Esophagus squamous epithelium (tissue), 5 donors: ENCODE measurements around the gene PTPN6. TPM values are rescaled to one million over a fixed set of nuclear protein-coding genes. Genes with fewer than 3 reads are reported as not detected.
A peak's percentile ranks its signal among the peaks of the same experiment; 100 is the strongest.

Experiments used
- DNase-seq: peaks from one replicate; lab custom pipeline; 2025; lab: John Stamatoyannopoulos, UW
- H3K27ac ChIP-seq, 4 donors: fragments of 200-600 bp; sonication (generic); one replicate each; pipeline ENCODE4 v1.5.1; 2016 to 2019; ENCODE audit warnings: mild to moderate bottlenecking in 1 of 4
- H3K27me3 ChIP-seq, 4 donors: fragments of 200-600 bp; sonication (generic); 1 replicate in 3 of 4; 2 replicates in 1 of 4; pipeline versions ENCODE4 v1.5.1 to v1.6.0; 2017 to 2021; ENCODE audit warnings: antibody characterized with exemption in 1 of 4
- H3K36me3 ChIP-seq, 3 donors: fragments of 200-600 bp; sonication (generic); one replicate each; pipeline ENCODE4 v1.5.1; 2016 to 2019
- H3K4me1 ChIP-seq, 3 donors: fragments of 200-600 bp; sonication (generic); one replicate each; pipeline ENCODE4 v1.5.1; 2017 to 2019
- H3K4me3 ChIP-seq, 4 donors: fragments of 200-600 bp; sonication (generic); 1 replicate in 3 of 4; 2 replicates in 1 of 4; pipeline ENCODE4 v1.5.1; 2016 to 2019; ENCODE audit warnings: mild to moderate bottlenecking in 2 of 4, moderate library complexity in 1 of 4
- H3K9me3 ChIP-seq, 3 donors: fragments of 200-600 bp; sonication (generic); one replicate each; pipeline ENCODE4 v1.5.1; 2016 to 2019
- CTCF ChIP-seq, 6 experiments: fragments of 450-650 bp in 4 of 6; fragments of 200-600 bp in 2 of 6; sonication (generic) in 2 of 6; IDR thresholded peaks; one replicate each; pipeline ENCODE4 v1.5.1; 2016 to 2019; ENCODE audit warnings: antibody characterized with exemption in 6 of 6, mild to moderate bottlenecking in 4 of 6, moderate library complexity in 4 of 6
- POLR2A ChIP-seq, 4 donors: fragments of 450-650 bp; IDR thresholded peaks; one replicate each; pipeline ENCODE4 v1.6.1; 2017; ENCODE audit warnings: antibody characterized with exemption in 4 of 4, mild to moderate bottlenecking in 4 of 4, moderate library complexity in 3 of 4
- WGBS, 2 donors: methylation state at CpG; one replicate each; pipeline ENCODE4 v1.1.5; 2018; 5-methylcytosine and 5-hydroxymethylcytosine counted together
- intact Hi-C: fragments of 100-400 bp; cut with DNase I; formaldehyde crosslinking; loops from one replicate; pipeline ENCODE4 v1.15.0; 2022
- total RNA-seq, 4 donors: library from RNA; depleted of rRNA; stranded (reverse); fragments of >200 nt; gene quantifications; one replicate each; pipeline ENCODE4 v1.1.0, GENCODE V29; 2016
- donor health status: DM: yes; HTN: yes; CAD: no.

Gene PTPN6
- total RNA-seq, 4 donors from 2014 or later: 11.0 to 29.7 (median 21.5) TPM

GRCh38 chr12:6947615-6948014, 3.5 kb upstream of the PTPN6 start:
- no peak for TF ChIP-seq POLR2A (IDR thresholded peaks at IDR 0.05)
- no peak for TF ChIP-seq CTCF (IDR thresholded peaks at IDR 0.05)
- Histone ChIP-seq H3K27me3 (no peaks in the 10 kb centered on the region), H3K36me3 (peaks cover 0 to 14% (median 0%) of the 10 kb centered on the region in 3 donors), H3K9me3 (no peaks in the 10 kb centered on the region), H3K27ac (no peak overlapping the region), H3K4me1 (peaks cover 25 to 74% (median 37%) of the 10 kb centered on the region in 3 donors), H3K4me3 (no peak overlapping the region)
- 80 to 82% methylated on average over 8 of the region's 8 CpGs for WGBS, 2 donors
- no peak for DNase-seq
- intact Hi-C loops: no loop called here

DNA sequence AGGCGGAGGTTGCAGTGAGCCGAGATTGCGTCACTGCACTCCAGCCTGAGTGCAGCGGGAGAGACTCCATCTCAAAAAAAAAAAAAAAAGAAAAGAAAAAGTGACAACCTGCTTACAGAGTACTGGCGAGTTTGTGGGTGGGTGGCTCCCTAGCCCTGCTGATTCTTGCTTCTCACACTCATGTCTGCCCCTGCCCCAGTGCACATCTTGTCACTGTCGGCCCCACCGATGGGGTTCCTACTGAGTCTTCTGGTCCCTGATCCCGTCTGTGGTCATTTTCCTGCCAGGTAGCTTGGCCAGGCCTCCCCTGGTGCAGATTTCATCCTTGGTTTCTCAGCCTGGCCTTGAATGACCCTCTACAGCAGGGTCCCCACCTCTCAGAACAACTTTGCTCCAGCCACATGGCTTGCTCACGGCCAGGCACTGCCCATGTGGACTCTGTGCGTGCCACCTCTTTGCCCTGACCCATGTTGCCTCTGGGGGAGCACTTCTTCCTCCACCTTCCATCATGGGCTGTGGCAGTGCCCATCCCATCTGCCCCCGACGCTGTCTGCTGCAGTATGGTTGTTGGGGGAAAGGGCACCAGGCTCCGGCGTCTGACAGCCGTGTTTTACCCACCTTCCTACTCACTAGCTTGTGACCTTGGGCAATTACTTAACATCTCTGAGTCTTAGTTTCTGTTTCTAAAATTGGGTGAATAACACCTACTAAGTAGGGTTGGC, 2.1 kb upstream of the PTPN6 start:
- no peaks in the 10 kb centered on the region for H3K9me3 ChIP-seq
- peaks cover 0 to 14% (median 0%) of the 10 kb centered on the region in 3 donors for H3K36me3 ChIP-seq
- peak overlapping the region in 3 of 4 donors; percentile 51 to 76 (median 62) for H3K27ac ChIP-seq
- DNase-seq: no peak
- WGBS, 2 donors: 65 to 77% methylated on average over 15 of the region's 15 CpGs
- H3K4me3 ChIP-seq: peak overlapping the region in 1 of 4 donors; percentile 29
- H3K4me1 ChIP-seq: peaks cover 15 to 66% (median 30%) of the 10 kb centered on the region in 3 donors
- intact Hi-C loops: no loop called here
- H3K27me3 ChIP-seq: no peaks in the 10 kb centered on the region
- TF ChIP-seq CTCF (IDR thresholded peaks at IDR 0.05): no peak
- no peak for TF ChIP-seq POLR2A (IDR thresholded peaks at IDR 0.05)

GRCh38 chr12:6950401-6950801, 755 bp upstream of the PTPN6 start:
- intact Hi-C loops: no loop called here
- TF ChIP-seq POLR2A (IDR thresholded peaks at IDR 0.05) (no peak), CTCF (IDR thresholded peaks at IDR 0.05) (peak in 3 of 6 experiments; percentile 6 to 20 (median 14))
- Histone ChIP-seq H3K27me3 (no peaks in the 10 kb centered on the region), H3K4me3 (peak overlapping the region in 1 of 4 donors; percentile 61), H3K9me3 (no peaks in the 10 kb centered on the region), H3K27ac (peak overlapping the region; percentile 34 to 88 (median 76)), H3K36me3 (peaks cover 0 to 19% (median 0%) of the 10 kb centered on the region in 3 donors), H3K4me1 (peaks cover 15 to 66% (median 24%) of the 10 kb centered on the region in 3 donors)
- DNase-seq: no peak
- WGBS, 2 donors: 40% methylated on average over 1 of the region's 1 CpG; no CpG with 5 or more reads in 1 of the 2 donors

- Histone ChIP-seq H3K36me3 (peaks cover 0 to 19% (median 0%) of the 10 kb centered on the region in 3 donors), H3K27ac (peak overlapping the region; percentile 61 to 88 (median 76)), H3K4me3 (peak overlapping the region; percentile 19 to 61 (median 42)), H3K4me1 (peaks cover 6 to 66% (median 15%) of the 10 kb centered on the region in 3 donors), H3K27me3 (no peaks in the 10 kb centered on the region), H3K9me3 (no peaks in the 10 kb centered on the region)
- WGBS, 2 donors: 76 to 80% methylated on average over 12 to 13 of the region's 20 CpGs
- TF ChIP-seq CTCF (IDR thresholded peaks at IDR 0.05): no peak
- no peak for TF ChIP-seq POLR2A (IDR thresholded peaks at IDR 0.05)
- no peak for DNase-seq
- intact Hi-C loops: no loop called here
Observed at GRCh38 chr12:6951551-6952120, 480 bp downstream of the PTPN6 start.
